Left lung (tissue), 10 donors: ENCODE measurements around the gene TLK2. TPM values are rescaled to one million over a fixed set of nuclear protein-coding genes. Genes with fewer than 3 reads are reported as not detected.
"Not testable (repeated sequence)": the region's sequence is repeated elsewhere in the genome, so short reads cannot be mapped to it uniquely, and the experiment has no call there.

ENCODE experiments used
- ATAC-seq: fragments of 200-7000 bp; cut with Tn5 transposase; one replicate; pipeline ENCODE4 v1.9.1; 2020; ENCODE audit warnings: moderate library complexity
- DNase-seq, 4 donors: peaks; one replicate each; pipeline ENCODE4 v3.0.0-alpha.2; 2013 to 2020
- H3K27ac ChIP-seq, 2 donors: fragments of 200-600 bp; sonication (generic) in 1 of 2; one replicate each; pipeline versions ENCODE4 v1.5.0 to v1.8.0; 2020 to 2021
- H3K27me3 ChIP-seq, 2 donors: fragments of 200-600 bp; sonication (generic) in 1 of 2; one replicate each; pipeline versions ENCODE4 v1.5.0 to v1.8.0; 2020 to 2021
- H3K36me3 ChIP-seq, 2 donors: fragments of 200-600 bp; sonication (generic) in 1 of 2; one replicate each; pipeline versions ENCODE4 v1.5.0 to v1.8.0; 2020 to 2021
- H3K4me1 ChIP-seq, 2 donors: fragments of 200-600 bp; one replicate each; pipeline ENCODE4 v1.8.0; 2021
- H3K4me3 ChIP-seq, 2 donors: fragments of 200-600 bp; sonication (generic) in 1 of 2; one replicate each; pipeline versions ENCODE4 v1.5.0 to v1.8.0; 2020 to 2021; ENCODE audit warnings: mild to moderate bottlenecking in 1 of 2
- H3K9me3 ChIP-seq, 2 donors: fragments of 200-600 bp; sonication (generic) in 1 of 2; one replicate each; pipeline versions ENCODE4 v1.5.0 to v1.8.0; 2020 to 2021
- intact Hi-C, 2 donors: fragments of 100-400 bp; cut with DNase I; formaldehyde crosslinking; loops; one replicate each; pipeline versions ENCODE4 v1.11.2 to v1.14.2; 2022
- polyA plus RNA-seq, 6 donors: library from polyadenylated mRNA; unstranded; fragments of 120-200 nt; gene quantifications; one replicate each; pipeline ENCODE4 v1.2.1, GENCODE V29; 2013; ENCODE audit not compliant: insufficient read length in 6 of 6
- total RNA-seq, 2 donors: library from RNA; stranded (reverse); fragmentation: NEBNext Ultra II Directional; extraction: Animal tissue kit (Norgen Biotek cat#: 25700); gene quantifications; one replicate each; pipeline ENCODE4 v1.2.1, GENCODE V29; 2021
- TF ChIP-seq, protein P1 (sequence below), 2 donors: fragments of 200-600 bp; sonication (generic) in 1 of 2; IDR thresholded peaks; one replicate each; pipeline versions ENCODE4 v1.5.0 to v1.8.0; 2021; ENCODE audit warnings: antibody characterized with exemption in 2 of 2
- donor health status: DM: no; HTN: yes; CAD: no.
- donor health status: DM: no; HTN: no; CAD: no.

TLK2 gene
- total and polyA plus RNA-seq, 8 donors = 32.2 to 75.0 (median 69.1) TPM

DNA sequence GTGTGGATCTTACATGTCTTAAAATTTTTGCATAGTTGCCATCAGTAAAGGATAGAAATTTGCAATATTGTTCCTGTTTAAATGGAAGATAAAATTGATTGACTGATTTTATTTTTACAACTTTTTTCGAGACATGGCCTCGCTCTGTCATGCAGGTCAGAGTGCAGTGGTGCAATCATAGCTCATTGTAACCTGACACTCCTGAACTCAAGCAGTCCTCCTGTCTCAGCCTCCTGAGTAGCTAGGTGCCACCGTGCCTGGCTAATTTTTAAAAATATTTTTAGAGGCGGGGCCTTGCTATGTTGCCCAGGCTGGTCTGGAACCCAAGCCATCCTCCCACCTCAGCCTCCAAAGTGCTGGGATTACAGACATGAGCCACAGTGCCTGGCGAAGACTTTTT is 42.7 kb downstream of the TLK2 start:
- H3K4me1 ChIP-seq, H3K27ac ChIP-seq, H3K4me3 ChIP-seq, H3K9me3 ChIP-seq, ATAC-seq, intact Hi-C loops, DNase-seq, H3K27me3 ChIP-seq: not testable (repeated sequence)
- peaks cover 0 to 35% of the 10 kb centered on the region in 2 donors for H3K36me3 ChIP-seq

DNA sequence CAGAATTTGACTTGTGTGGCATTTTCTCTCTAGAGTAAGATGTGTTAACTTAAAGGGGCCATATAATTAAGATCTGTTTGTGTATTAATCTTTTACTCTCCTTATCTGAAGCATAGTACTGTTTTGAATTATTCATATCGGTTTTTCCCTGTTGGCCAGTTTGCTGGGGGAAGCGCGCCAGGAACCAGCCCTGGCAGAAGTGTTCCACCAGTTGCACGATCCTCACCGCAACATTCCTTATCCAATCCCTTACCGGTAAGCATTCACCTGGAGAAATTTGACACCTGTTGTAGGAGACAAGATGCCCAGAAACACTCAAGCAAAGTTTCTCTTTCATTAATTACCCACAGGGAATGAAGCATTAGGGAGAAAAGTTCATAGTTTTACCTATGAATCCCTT is 45.5 kb downstream of the TLK2 start:
- peaks cover 0 to 57% of the 10 kb centered on the region in 2 donors for H3K36me3 ChIP-seq
- H3K4me1 ChIP-seq, H3K27ac ChIP-seq, H3K4me3 ChIP-seq, intact Hi-C loops, H3K27me3 ChIP-seq, H3K9me3 ChIP-seq, DNase-seq: not testable (repeated sequence)
- peak; percentile 80 for ATAC-seq

DNA sequence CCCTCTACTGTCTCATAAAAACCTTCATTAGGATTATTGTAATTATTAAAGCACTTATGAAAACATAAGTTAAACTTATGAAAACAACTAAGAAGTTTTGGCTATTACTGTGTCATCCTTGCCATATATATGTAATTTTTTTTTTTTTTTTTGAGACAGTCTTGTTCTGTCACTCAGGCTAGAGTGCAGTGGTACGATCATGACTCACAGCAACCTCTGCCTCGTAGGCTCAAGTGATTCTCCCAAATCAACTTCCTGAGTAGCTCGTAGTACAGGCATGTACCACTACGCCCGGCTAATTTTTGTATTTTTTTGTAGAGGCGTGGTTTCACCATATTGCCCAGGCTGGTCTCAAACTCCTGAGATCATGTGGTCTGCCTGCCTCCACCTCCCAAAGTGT is 46.7 kb downstream of the TLK2 start:
- intact Hi-C loops, H3K9me3 ChIP-seq, H3K4me1 ChIP-seq, H3K27me3 ChIP-seq, H3K27ac ChIP-seq, H3K4me3 ChIP-seq, DNase-seq: not testable (repeated sequence)
- H3K36me3 ChIP-seq = peaks cover 0 to 70% of the 10 kb centered on the region in 2 donors
- ATAC-seq = peak; percentile 43

DNA sequence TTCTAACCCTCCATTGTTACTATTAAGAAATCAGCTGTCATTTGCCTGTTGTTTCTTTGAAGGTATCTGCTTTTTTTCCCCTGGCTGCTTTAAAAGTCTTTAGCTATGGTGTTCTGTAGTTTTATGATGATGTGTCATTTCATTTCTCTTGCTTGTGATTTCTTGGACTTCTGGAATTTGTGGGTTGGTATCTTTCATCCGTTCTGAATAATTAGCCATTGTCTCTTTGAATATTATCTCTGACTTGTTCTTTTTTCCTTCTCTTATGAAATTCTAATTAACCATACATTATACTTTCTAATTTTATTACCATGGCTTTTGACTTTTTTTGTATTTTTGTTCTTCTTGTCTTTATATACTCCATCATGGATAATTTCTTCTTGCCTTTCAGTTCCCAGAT is 52.3 kb downstream of the TLK2 start:
- H3K4me3 ChIP-seq, H3K9me3 ChIP-seq, H3K27me3 ChIP-seq, H3K27ac ChIP-seq, H3K4me1 ChIP-seq, intact Hi-C loops, DNase-seq, ATAC-seq: not testable (repeated sequence)
- peaks cover 0 to 44% of the 10 kb centered on the region in 2 donors for H3K36me3 ChIP-seq

DNA sequence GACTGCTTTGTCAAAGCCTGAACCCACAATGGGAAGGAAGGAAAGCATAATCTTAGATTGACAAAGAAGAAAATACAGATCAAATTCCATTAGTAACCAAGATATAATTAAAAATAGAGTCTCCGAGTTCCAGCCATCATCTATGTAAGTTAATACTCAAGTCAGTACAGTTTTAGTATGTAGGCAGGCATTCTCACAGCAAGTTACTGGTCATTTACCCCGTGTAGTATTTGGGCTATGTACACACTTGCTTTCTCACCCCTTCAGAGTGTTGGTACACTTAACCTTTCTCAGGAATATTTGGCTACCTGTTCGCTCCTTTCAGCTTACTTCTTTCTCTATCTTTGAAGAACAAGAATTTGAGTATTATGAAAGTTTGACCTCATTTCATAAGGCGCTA is 57.9 kb downstream of the TLK2 start:
- H3K36me3 ChIP-seq = peaks cover 0 to 27% of the 10 kb centered on the region in 2 donors
- H3K27ac ChIP-seq, H3K27me3 ChIP-seq, H3K9me3 ChIP-seq, H3K4me3 ChIP-seq, H3K4me1 ChIP-seq, intact Hi-C loops, DNase-seq: not testable (repeated sequence)
- peak; percentile 70 for ATAC-seq

DNA sequence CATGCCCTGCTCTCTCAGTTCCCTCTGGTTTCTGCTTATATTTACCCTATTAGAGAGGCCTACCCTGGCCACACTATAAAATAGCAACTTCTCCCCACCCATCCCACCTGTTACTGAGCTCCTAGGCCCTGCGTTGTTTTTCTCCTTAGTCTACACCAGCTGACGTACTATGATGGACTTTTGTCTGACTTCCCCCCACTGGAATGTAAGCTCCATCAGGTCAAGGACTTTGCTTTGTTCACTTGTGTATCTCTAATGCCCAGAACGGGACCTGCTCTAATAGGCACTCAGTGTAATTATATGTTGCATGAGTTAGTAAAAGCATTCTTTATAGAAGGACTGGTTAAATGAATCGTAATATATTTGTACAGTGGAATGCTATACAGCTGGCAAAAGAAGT is 62.4 kb downstream of the TLK2 start:
- H3K27me3 ChIP-seq, H3K4me3 ChIP-seq, H3K9me3 ChIP-seq, DNase-seq, ATAC-seq, intact Hi-C loops, H3K27ac ChIP-seq, H3K4me1 ChIP-seq: not testable (repeated sequence)
- H3K36me3 ChIP-seq = peaks cover 0 to 31% of the 10 kb centered on the region in 2 donors

DNA sequence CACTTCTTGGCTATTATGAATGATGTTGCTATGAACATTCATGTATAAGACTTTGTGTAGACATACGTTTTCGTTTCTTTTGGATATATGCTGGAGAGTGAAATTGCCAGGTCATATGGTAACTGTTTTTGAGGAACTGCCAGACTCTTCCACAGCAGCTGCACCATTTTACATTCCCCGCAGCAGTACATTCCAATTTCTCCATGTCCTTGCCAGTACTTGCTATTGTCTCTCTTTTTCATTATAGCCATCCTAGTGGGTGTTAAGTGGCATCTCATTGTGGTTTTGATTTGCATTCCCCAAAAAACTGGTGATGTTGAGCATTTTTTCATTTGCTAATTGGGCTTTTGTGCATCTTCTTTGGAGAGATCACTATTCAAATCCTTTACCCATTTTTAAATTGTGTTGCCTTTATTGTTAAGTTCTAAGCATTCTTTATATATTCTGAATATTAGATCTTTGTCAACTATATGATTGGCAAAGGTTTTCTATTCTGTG is 64.7 kb downstream of the TLK2 start:
- intact Hi-C loops, H3K9me3 ChIP-seq, H3K27ac ChIP-seq, ATAC-seq, H3K27me3 ChIP-seq, H3K4me1 ChIP-seq, DNase-seq, H3K4me3 ChIP-seq: not testable (repeated sequence)
- peaks cover 0 to 13% of the 10 kb centered on the region in 2 donors for H3K36me3 ChIP-seq

DNA sequence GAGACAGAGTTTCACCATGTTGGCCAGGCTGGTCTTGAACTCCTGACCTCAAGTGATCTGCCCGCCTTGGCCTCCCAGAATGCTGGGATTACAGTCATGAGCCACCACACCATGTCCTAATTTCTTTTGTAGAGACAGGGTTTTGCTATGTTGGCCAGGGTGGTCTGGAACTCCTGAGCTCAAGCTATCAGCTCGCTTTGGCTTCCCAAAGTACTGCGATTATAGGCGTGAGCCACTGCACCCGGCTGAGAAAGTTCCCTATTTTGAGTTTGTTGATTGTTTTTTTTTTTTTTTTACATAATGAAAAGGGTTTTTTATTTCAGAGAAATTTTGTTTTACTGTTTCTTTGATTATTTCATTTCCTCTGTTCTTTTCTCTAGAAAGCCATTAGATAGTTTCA is 67.4 kb downstream of the TLK2 start:
- DNase-seq, H3K9me3 ChIP-seq, ATAC-seq, H3K36me3 ChIP-seq, H3K27me3 ChIP-seq, H3K4me1 ChIP-seq, intact Hi-C loops, H3K4me3 ChIP-seq, H3K27ac ChIP-seq: not testable (repeated sequence)

DNA sequence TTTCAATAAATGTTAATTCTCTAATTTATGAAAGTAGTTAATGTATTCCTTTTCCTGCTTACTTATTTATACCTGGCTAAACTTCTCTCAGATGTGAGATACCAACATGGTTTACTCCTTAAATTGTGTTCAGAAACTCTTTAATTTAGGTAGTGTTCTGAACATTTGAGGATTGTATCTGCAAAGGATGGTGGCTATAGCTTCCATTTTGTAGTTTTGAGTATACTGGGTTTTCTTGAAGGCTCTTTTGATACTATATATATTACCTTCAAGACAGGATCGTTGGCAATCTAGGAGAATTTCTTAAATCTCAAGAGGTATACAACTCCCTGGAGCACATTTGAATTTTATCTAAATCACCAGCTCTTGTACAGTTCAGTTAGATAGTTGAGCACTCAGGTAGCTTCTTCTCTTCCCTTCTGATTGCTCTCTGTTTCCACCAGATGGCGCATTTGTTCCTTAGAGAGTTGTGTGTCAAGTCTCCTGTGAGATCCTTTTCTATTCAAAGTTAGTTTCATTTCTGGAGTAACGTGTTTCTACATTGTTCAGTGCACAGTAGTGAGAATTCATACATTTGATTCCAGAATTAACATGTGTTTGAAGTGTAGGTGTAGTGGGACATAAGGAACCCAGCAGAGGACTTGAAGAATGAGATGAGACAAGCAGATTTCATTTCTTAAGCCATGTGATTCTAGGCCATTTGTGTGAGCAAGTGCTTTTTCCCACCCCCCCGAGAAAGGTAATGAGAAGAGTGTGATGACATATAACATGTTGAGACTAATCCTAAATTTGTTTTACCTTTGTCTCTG is 74.4 kb downstream of the TLK2 start:
- peak in 1 of 4 donors; percentile 23 for DNase-seq
- H3K9me3 ChIP-seq, H3K4me1 ChIP-seq, intact Hi-C loops, H3K27me3 ChIP-seq, H3K4me3 ChIP-seq, H3K27ac ChIP-seq: not testable (repeated sequence)
- TF ChIP-seq, protein P1, sequence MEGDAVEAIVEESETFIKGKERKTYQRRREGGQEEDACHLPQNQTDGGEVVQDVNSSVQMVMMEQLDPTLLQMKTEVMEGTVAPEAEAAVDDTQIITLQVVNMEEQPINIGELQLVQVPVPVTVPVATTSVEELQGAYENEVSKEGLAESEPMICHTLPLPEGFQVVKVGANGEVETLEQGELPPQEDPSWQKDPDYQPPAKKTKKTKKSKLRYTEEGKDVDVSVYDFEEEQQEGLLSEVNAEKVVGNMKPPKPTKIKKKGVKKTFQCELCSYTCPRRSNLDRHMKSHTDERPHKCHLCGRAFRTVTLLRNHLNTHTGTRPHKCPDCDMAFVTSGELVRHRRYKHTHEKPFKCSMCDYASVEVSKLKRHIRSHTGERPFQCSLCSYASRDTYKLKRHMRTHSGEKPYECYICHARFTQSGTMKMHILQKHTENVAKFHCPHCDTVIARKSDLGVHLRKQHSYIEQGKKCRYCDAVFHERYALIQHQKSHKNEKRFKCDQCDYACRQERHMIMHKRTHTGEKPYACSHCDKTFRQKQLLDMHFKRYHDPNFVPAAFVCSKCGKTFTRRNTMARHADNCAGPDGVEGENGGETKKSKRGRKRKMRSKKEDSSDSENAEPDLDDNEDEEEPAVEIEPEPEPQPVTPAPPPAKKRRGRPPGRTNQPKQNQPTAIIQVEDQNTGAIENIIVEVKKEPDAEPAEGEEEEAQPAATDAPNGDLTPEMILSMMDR (IDR thresholded peaks at IDR 0.05) = peak; percentile 40 to 52
- peak; percentile 95 for ATAC-seq
- H3K36me3 ChIP-seq = peaks cover 0 to 11% of the 10 kb centered on the region in 2 donors

DNA sequence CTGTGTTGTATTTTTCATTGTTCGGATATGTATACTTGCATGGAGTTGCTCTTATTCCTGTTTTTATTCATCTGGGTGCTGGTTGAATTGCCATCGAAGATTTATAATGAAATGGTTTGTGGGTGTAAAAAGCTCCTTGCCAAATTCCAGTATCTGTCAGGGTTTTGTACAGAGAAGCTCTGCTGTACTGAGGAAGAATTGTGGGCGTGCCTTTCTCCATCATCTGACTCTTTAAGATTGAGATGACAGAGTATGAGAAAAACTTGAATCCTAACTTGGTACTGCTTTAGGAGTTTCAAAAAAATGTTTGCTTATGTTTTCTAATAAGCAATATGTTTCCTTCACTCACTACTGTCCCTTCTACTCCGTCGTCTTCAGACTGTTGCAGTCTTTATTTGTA is 78.9 kb downstream of the TLK2 start:
- H3K9me3 ChIP-seq, ATAC-seq, H3K4me1 ChIP-seq, H3K4me3 ChIP-seq, intact Hi-C loops, DNase-seq, H3K27me3 ChIP-seq, H3K27ac ChIP-seq: not testable (repeated sequence)
- H3K36me3 ChIP-seq = peaks cover 0 to 30% of the 10 kb centered on the region in 2 donors

DNA sequence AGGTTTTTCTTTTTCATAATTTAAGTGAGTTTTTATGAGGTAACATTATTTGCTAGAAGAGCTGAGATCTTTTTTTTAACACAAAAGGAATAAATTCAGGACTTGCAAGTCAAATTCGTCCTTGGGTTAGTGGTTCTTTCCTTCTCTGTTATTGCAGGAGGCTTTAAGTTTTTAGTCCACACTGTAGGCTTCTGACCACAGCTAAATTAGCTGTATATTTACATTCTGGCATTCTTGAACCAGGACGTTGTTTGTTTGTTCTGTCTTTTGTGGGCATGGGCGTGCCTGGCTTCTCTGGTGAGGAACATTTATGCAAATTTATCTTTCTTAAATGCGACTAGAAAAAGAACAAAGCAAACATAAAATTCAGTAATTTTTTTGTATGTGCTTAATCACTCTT is 80.3 kb downstream of the TLK2 start:
- H3K4me3 ChIP-seq, H3K4me1 ChIP-seq, H3K27me3 ChIP-seq, H3K9me3 ChIP-seq, DNase-seq, intact Hi-C loops, H3K27ac ChIP-seq: not testable (repeated sequence)
- H3K36me3 ChIP-seq = peaks cover 0 to 44% of the 10 kb centered on the region in 2 donors
- ATAC-seq = peak; percentile 79

DNA sequence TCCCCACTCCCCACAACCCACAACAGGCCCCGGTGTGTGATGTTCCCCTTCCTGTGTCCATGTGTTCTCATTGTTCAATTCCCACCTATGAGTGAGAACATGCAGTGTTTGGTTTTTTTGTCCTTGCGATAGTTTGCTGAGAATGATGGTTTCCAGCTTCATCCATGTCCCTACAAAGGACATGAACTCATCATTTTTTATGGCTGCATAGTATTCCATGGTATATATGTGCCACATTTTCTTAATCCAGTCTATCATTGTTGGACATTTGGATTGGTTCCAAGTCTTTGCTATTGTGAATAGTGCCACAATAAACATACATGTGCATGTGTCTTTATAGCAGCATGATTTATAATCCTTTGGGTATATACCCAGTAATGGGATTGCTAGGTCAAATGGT is 82.3 kb downstream of the TLK2 start:
- DNase-seq, intact Hi-C loops, H3K27me3 ChIP-seq, H3K4me1 ChIP-seq, ATAC-seq, H3K9me3 ChIP-seq, H3K27ac ChIP-seq, H3K4me3 ChIP-seq: not testable (repeated sequence)
- peaks cover 0 to 49% of the 10 kb centered on the region in 2 donors for H3K36me3 ChIP-seq
